D721Med (cell line): Measurements from ENCODE around the gene TEX35.
A peak's percentile ranks its signal among the peaks of the same experiment; 100 is the strongest.
"Not testable (repeated sequence)": the region's sequence is repeated elsewhere in the genome, so short reads cannot be mapped to it uniquely, and the experiment has no call there.

Experiments
- DNase-seq: peaks from one replicate; pipeline ENCODE4 v3.0.0; 2011; ENCODE audit warnings: low spot score; ENCODE audit not compliant: insufficient read length
- FAIRE-seq: peaks from 2 replicates; lab custom pipeline; 2011; peaks lifted over from hg19 to GRCh38; lab: Jason Lieb, UNC
- CTCF ChIP-seq: IDR thresholded peaks from 2 replicates; pipeline ENCODE4 v1.5.1; 2012; ENCODE audit warnings: mild to moderate bottlenecking, control low read depth; ENCODE audit not compliant: insufficient read depth; ENCODE audit errors: missing control alignments

Gene TEX35

GRCh38 chr1:178498896-178499675, 13.8 kb upstream of the TEX35 start:
- DNase-seq (no peak), FAIRE-seq (no peak)
- TF ChIP-seq CTCF: no peak

- DNase-seq: peak; percentile 22
- no peak for TF ChIP-seq CTCF
- no peak for FAIRE-seq
Measured at GRCh38 chr1:178500091-178500770, 12.7 kb upstream of the TEX35 start.

- DNase-seq (peak; percentile 7), FAIRE-seq (no peak)
- TF ChIP-seq CTCF: no peak
Measured at GRCh38 chr1:178500936-178501554, 11.9 kb upstream of the TEX35 start.

GRCh38 chr1:178501705-178502329, 11.1 kb upstream of the TEX35 start:
- TF ChIP-seq CTCF: peak; percentile 95
- peak; percentile 87 for DNase-seq
- no peak for FAIRE-seq

GRCh38 chr1:178502330-178502714, 10.6 kb upstream of the TEX35 start:
- TF ChIP-seq CTCF: no peak
- FAIRE-seq: no peak
- no peak for DNase-seq

- FAIRE-seq (no peak), DNase-seq (no peak)
- no peak for TF ChIP-seq CTCF
Measured at GRCh38 chr1:178502856-178503255, 10.1 kb upstream of the TEX35 start.

GRCh38 chr1:178503316-178503715, 9.6 kb upstream of the TEX35 start:
- FAIRE-seq: not testable (repeated sequence)

More at GRCh38 chr1:178503316-178503715, 9.6 kb upstream of the TEX35 start:
- DNase-seq: not testable (repeated sequence)
